ENCODE measurements around the gene HPCA. TPM values are rescaled to one million over a fixed set of nuclear protein-coding genes. Genes with fewer than 3 reads are reported as not detected.

Gene HPCA
- total and polyA plus RNA-seq, 2 of the 4 experiments (the other 2 are of a cell fraction) = 0.22 TPM; not detected in 1

- in situ Hi-C loops (cut with MboI; ENCODE audit: low sequenced_read_pairs) (no loop called here), intact Hi-C loops (cut with micrococcal nuclease) (no loop called here), dilution Hi-C loops (cut with HindIII; ENCODE audit: low sequenced_read_pairs, unreplicated experiment) (no loop called here)
- Histone ChIP-seq H2BK20ac (ENCODE audit: low read depth, low read length) (no peak overlapping the region), H4K91ac (ENCODE audit: insufficient read depth, low read depth, low read length) (no peak overlapping the region), H3K18ac (ENCODE audit: low read depth, low read length) (no peak overlapping the region), H2BK15ac (ENCODE audit: low read depth, low read length) (no peak overlapping the region), H2AK9ac (replicated peaks; ENCODE audit: low read depth, low read length, poor library complexity) (no peak overlapping the region), H2BK5ac (ENCODE audit: low read depth, low read length, poor library complexity, severe bottlenecking) (no peak overlapping the region), H4K20me1 (ENCODE audit: insufficient read depth, low read length) (peaks cover 9% of the 10 kb centered on the region), H2AK5ac (ENCODE audit: low read depth, low read length) (no peak overlapping the region), H3K4me3 (ENCODE audit: insufficient read depth, low read depth, low read length) (no peak overlapping the region), H3K27me3 (ENCODE audit: control insufficient read depth, insufficient read depth, low read length) (peaks cover 15% of the 10 kb centered on the region), H3K36me3 (ENCODE audit: control insufficient read depth, insufficient read depth, low read length) (peaks cover 8% of the 10 kb centered on the region; the same call in 1 of the 2 replicates), H3K9me3 (ENCODE audit: control insufficient read depth, insufficient read depth, low read length) (no peaks in the 10 kb centered on the region), H3K14ac (replicated peaks; ENCODE audit: low read depth, low read length) (no peak overlapping the region), H4K8ac (ENCODE audit: low read depth in 2 of 2, low read length in 2 of 2) (no peak overlapping the region), H3K4ac (ENCODE audit: low read depth, low read length) (no peak overlapping the region), H3K23ac (ENCODE audit: low read depth, low read length) (no peak overlapping the region), H3K4me2 (ENCODE audit: low read depth, low read length) (no peak overlapping the region), H2AFZ (replicated peaks; ENCODE audit: low read length, poor library complexity) (no peak overlapping the region), H3K4me1 (ENCODE audit: control insufficient read depth, insufficient read depth, low read length) (peaks cover 4% of the 10 kb centered on the region; the same call in 1 of the 2 replicates), H3K79me1 (ENCODE audit: low read depth in 1 of 2, low read length in 2 of 2) (no peaks in the 10 kb centered on the region), H2BK120ac (ENCODE audit: low read depth, low read length) (no peak overlapping the region), H3K9me1 (ENCODE audit: insufficient read depth, low read length) (no peaks in the 10 kb centered on the region), H4K5ac (ENCODE audit: low read depth, low read length) (no peak overlapping the region), H3K56ac (ENCODE audit: extremely low read depth, insufficient read depth, low read length) (no peak overlapping the region), H3K9ac (ENCODE audit: low read depth, low read length) (no peak overlapping the region), H3K27ac (ENCODE audit: insufficient read depth, low read length) (no peak overlapping the region)
- no peak for TF ChIP-seq BHLHE40 (IDR thresholded peaks at IDR 0.05; ENCODE audit: low read depth, low read length)
- no peak for TF ChIP-seq SMC3 (IDR thresholded peaks at IDR 0.05; ENCODE audit: low read depth, low read length)
- TF ChIP-seq CEBPB (IDR thresholded peaks at IDR 0.05; ENCODE audit: low read depth, low read length) = no peak
- TF ChIP-seq MXI1 (IDR thresholded peaks at IDR 0.05; ENCODE audit: borderline replicate concordance, low read depth, low read length) = no peak
- no peak for TF ChIP-seq CTCF (conservative IDR thresholded peaks at IDR 0.05; ENCODE audit: low read depth, low read length)
- no peak for TF ChIP-seq RAD21 (IDR thresholded peaks at IDR 0.05; ENCODE audit: low read length)
- TF ChIP-seq USF2 (IDR thresholded peaks at IDR 0.05; ENCODE audit: low read depth, low read length) = no peak
- TF ChIP-seq CHD1 (IDR thresholded peaks at IDR 0.05; ENCODE audit: low read depth, low read length) = no peak
- TF ChIP-seq POLR2A (IDR thresholded peaks at IDR 0.05; ENCODE audit: low read depth, low read length) = no peak
- no peak for TF ChIP-seq RCOR1 (IDR thresholded peaks at IDR 0.05; ENCODE audit: insufficient replicate concordance, low read length)
- TF ChIP-seq FOS (IDR thresholded peaks at IDR 0.05; ENCODE audit: low read depth, low read length) = no peak
- TF ChIP-seq MAZ (IDR thresholded peaks at IDR 0.05; ENCODE audit: borderline replicate concordance, low read depth, low read length) = no peak
- TF ChIP-seq MAFK (IDR thresholded peaks at IDR 0.05; ENCODE audit: low read depth, low read length) = no peak
- TF ChIP-seq NFE2L2 (IDR thresholded peaks at IDR 0.05; ENCODE audit: low read depth, low read length) = no peak
- no peak for TF ChIP-seq ELK1 (IDR thresholded peaks at IDR 0.05; ENCODE audit: borderline replicate concordance, low read depth, low read length)
- no peak for TF ChIP-seq RFX5 (IDR thresholded peaks at IDR 0.05; ENCODE audit: low read depth, low read length)
- ATAC-seq (ENCODE audit: low read depth) = no peak
- no TSS peak for BruUV-seq (replicated peaks)
- CTCF ChIA-PET = no interaction called here
- no peak for DNase-seq
- POLR2A ChIA-PET (ENCODE audit: unreplicated experiment) = no interaction called here
- no CpG with 5 or more reads among the region's 7 CpGs for WGBS, 2 experiments (ENCODE audit: extremely low coverage in 2 of 2, insufficient read length in 1 of 2)
These were observed 18.6 kb upstream of the HPCA start for GRCh38 chr1:32867671-32868070.

Measured in IMR-90 (cell line).